Measurements from ENCODE around the gene GYG2.
"Not testable (repeated sequence)": the region's sequence is repeated elsewhere in the genome, so short reads cannot be mapped to it uniquely, and the experiment has no call there.

GYG2 gene

DNA sequence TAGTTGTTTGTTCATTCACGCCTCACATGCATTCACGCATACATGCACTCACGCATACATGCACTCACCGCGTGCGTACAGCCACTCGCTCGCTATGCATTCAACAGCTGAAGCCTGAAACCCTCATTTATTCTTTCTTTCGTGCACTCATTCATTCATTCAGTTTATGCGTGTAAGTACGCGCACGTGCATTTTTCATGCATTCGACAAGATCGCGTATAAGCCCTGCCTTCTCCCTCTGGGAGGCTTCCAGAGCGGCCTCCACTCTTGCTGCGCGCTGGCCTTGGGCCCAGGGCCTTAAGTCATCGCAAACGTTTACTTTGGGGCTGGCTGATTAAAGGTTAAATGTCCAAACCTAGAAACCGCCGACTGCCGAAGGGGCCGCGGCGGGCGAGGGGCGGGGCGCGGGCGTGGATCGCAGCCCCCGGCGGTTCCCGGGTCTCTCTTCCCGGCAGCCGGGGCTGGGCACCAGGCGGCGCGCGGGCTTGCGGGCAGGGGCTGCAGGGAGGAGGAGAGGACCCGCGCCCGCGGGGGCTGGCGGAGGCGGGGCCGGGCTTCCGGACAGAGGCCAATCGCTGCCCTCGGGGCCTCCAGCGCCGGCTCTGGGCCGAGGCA, at the start of gene GYG2:
GYG2 (plus strand) TSS at position 587 of the 615 bp plus-strand sequence. CDS start 1,259 bp downstream, outside the sequence.
- H3K4me3 ChIP-seq (ENCODE audit: low read depth, low read length) = no peak within 1 kb of the TSS
- TF ChIP-seq, protein P1, sequence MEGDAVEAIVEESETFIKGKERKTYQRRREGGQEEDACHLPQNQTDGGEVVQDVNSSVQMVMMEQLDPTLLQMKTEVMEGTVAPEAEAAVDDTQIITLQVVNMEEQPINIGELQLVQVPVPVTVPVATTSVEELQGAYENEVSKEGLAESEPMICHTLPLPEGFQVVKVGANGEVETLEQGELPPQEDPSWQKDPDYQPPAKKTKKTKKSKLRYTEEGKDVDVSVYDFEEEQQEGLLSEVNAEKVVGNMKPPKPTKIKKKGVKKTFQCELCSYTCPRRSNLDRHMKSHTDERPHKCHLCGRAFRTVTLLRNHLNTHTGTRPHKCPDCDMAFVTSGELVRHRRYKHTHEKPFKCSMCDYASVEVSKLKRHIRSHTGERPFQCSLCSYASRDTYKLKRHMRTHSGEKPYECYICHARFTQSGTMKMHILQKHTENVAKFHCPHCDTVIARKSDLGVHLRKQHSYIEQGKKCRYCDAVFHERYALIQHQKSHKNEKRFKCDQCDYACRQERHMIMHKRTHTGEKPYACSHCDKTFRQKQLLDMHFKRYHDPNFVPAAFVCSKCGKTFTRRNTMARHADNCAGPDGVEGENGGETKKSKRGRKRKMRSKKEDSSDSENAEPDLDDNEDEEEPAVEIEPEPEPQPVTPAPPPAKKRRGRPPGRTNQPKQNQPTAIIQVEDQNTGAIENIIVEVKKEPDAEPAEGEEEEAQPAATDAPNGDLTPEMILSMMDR (IDR thresholded peaks at IDR 0.05; ENCODE audit: low read depth, low read length, missing control alignments) = no peak
- no peak for DNase-seq (ENCODE audit: low read depth)

DNA sequence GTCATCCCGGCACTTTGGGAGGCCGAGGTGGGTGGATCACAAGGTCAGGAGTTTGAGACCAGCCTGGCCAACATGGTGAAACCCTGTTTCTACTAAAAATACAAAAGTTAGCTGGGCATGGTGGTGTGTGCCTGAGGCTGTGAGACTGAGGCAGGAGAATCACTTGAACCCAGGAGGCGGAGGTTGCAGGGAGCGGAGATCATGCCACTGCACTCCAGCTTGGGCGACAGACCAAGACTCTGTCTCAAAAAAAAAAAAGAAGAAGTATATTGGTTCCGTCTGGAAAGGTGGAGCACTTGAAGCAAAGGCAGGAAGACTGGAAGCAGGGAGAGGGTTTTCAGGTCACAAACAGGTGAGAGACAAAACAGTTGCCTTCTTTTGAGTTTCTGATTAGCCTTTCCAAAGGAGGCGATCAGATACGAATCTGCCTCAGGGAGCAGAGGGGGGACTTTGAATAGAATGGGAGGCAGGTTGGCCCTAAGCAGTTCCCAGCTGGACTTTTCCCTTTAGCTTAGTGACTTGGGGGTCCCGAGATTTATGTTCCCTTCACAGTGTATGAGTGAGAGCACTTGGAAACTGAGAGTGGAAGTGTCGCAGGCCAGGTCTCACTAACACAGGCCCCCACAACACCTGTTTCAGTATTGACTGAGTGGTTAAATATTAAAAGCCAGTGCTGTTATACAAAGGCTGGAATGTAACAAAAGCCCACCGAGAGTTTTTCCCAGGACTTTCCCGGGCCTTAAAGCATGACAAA, 48.1 kb upstream of the GYG2 start:
- not testable (repeated sequence) for H3K4me3 ChIP-seq (ENCODE audit: low read depth, low read length); DNase-seq (ENCODE audit: low read depth)

DNA sequence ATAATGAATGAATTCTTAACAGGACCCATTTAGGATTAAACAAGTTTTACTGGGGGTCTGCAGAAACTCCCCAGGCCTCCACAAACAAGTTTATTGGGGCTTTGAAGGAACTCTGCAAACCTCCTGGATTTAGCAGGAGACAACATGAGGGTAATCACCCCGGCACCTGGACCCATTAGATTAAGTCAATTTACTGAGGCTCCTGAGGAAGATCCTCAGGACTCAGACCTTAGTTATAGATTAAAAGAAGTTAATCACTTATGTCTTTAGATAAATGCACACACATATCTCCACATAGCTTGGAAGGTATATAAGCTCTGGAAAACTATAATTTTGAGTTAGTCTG, 47.5 kb upstream of the GYG2 start:
- TF ChIP-seq, protein P1 (IDR thresholded peaks at IDR 0.05; ENCODE audit: low read depth, low read length, missing control alignments) = no peak
- no peak for DNase-seq (ENCODE audit: low read depth)
- no peak overlapping the region for H3K4me3 ChIP-seq (ENCODE audit: low read depth, low read length)

DNA sequence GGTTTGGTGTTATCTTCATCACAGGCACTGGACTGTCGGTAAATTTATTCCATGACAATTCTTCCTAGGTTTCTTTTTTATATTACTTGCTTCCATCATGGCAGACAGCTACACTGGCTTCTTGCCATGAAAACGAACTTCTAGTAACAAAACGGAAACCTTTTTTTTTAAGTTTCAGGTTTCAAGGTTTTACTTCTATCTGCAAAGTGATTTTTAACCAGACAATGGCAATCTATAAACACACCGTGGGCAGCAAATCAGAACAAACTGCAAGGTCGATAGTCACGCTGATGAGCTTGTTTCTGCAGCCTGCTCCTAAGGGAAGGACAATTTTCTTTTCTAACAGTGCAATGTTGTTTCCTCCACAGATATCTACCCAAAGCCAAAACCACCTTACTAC, 47.0 kb upstream of the GYG2 start:
- no peak for DNase-seq (ENCODE audit: low read depth)
- TF ChIP-seq, protein P1 (IDR thresholded peaks at IDR 0.05; ENCODE audit: low read depth, low read length, missing control alignments) = no peak
- H3K4me3 ChIP-seq (ENCODE audit: low read depth, low read length) = no peak overlapping the region

DNA sequence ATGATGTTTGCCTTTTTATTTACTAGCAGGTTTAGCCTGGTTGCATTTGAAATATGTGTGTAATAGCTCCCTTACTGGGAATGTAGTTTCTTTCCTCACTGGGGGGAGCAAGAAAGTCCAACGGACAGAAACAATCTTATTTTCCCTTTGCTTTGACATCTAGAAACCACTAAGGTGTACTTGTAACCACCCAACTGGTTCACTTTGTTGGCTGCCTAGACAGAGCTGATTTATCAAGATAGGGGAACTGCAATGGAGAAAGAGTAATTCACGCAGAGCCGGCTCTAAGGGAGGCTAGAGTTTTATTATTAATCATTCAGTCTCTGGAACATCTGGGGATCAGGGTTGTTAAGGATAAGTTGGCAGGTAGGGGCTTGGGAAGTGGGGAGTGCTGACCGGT, 46.6 kb upstream of the GYG2 start:
- TF ChIP-seq, protein P1 (IDR thresholded peaks at IDR 0.05; ENCODE audit: low read depth, low read length, missing control alignments) = no peak
- no peak overlapping the region for H3K4me3 ChIP-seq (ENCODE audit: low read depth, low read length)
- DNase-seq (ENCODE audit: low read depth) = no peak

DNA sequence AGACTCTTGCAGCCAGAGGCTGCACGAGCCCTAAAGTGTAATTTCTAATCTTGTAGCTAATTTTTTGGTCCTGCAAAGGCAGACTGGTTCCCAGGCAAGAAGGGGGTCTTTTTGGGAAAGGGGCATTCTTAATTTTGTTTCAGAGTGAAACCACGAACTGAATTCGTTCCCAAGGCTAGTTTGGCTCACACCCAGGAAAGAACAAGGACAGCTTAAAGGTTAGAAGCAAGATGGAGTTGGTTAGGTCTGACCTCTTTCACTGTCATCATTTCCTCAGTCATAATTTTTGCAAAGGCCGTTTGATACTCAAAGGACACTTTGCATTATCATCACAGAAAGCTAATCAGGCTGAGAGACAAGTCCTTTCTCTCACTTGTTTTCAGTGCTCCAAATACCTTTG, 46.0 kb upstream of the GYG2 start:
- no peak for DNase-seq (ENCODE audit: low read depth)
- no peak overlapping the region for H3K4me3 ChIP-seq (ENCODE audit: low read depth, low read length)
- TF ChIP-seq, protein P1 (IDR thresholded peaks at IDR 0.05; ENCODE audit: low read depth, low read length, missing control alignments) = no peak

DNA sequence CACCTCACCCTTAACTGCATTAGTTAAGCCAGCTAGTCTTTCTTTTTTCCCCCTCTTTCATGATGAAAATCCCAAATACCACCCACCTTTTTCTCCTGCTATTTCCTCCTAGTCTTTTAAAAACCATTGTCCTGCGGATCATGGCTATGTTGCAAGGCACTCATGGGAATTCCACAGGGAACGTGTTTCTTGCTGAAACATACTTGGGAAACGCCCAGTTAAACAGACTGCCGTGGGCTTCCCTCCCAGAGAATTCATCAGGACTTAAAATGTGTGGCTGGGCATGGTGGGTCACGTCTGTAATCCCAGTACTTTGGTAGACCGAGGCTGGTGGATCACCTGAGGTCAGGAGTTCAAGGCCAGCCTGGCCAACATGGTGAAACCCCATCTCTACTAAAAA, 44.7 kb upstream of the GYG2 start:
- TF ChIP-seq, protein P1 (IDR thresholded peaks at IDR 0.05; ENCODE audit: low read depth, low read length, missing control alignments) = no peak
- DNase-seq (ENCODE audit: low read depth) = no peak
- no peak overlapping the region for H3K4me3 ChIP-seq (ENCODE audit: low read depth, low read length)

Data from GM12864 (cell line).